PC-3 (cell line): ENCODE results near the gene APBA1. TPM values are rescaled to one million over a fixed set of nuclear protein-coding genes. Genes with fewer than 3 reads are reported as not detected.

Experiments used
- ATAC-seq: fragments of 200-7000 bp; cut with Tn5 transposase; 2 replicates; pipeline ENCODE4 v1.9.1; 2020; ENCODE audit warnings: mild to moderate bottlenecking, moderate library complexity
- BruUV-seq: library from RNA; stranded (reverse); fragments of 400-500 nt; replicated peaks from 2 replicates; lab custom pipeline; 2021; lab: Mats Ljungman, UMichigan
- CTCF ChIA-PET: fragments of 300-600 bp; sonication (Branson Sonifier 250); formaldehyde crosslinking; loops from one replicate; lab custom pipeline; 2022; ENCODE audit warnings: antibody characterized with exemption; lab: Charles Lee
- POLR2A ChIA-PET: fragments of 300-600 bp; sonication (Branson Sonifier 250); formaldehyde crosslinking; loops from one replicate; lab custom pipeline; 2022; ENCODE audit warnings: antibody characterized with exemption; ENCODE audit not compliant: unreplicated experiment; lab: Charles Lee
- DNase-seq: peaks from one replicate; pipeline ENCODE4 v3.0.0-alpha.2; 2015
- H2AFZ ChIP-seq: fragments of 300-600 bp; sonication (generic); 2 replicates; pipeline ENCODE4 v1.6.0; 2016; ENCODE audit warnings: antibody characterized with exemption, low read length
- H3F3A ChIP-seq: fragments of 300-600 bp; sonication (generic); one replicate; pipeline ENCODE4 v1.6.0; 2017; ENCODE audit warnings: antibody characterized with exemption, low read length, control low read depth, mild to moderate bottlenecking; ENCODE audit not compliant: unreplicated experiment
- H3K27ac ChIP-seq: fragments of 300-600 bp; sonication (generic); 2 replicates; pipeline ENCODE4 v1.5.1; 2016; ENCODE audit warnings: mild to moderate bottlenecking, low read length
- H3K27me3 ChIP-seq: fragments of 300-600 bp; sonication (generic); 2 replicates; pipeline ENCODE4 v1.6.1; 2016; ENCODE audit warnings: low read length, mixed read lengths
- H3K36me3 ChIP-seq: fragments of 300-600 bp; sonication (generic); 2 replicates; pipeline ENCODE4 v1.6.1; 2016; ENCODE audit warnings: low read depth, mixed run types, low read length, mixed read lengths
- H3K4me1 ChIP-seq: fragments of 300-600 bp; sonication (generic); 2 replicates; pipeline ENCODE4 v1.5.1; 2016; ENCODE audit warnings: low read length; ENCODE audit not compliant: insufficient read depth
- H3K4me2 ChIP-seq: fragments of 300-600 bp; sonication (generic); 2 replicates; pipeline ENCODE4 v1.6.0; 2016; ENCODE audit warnings: low read length
- H3K4me3 ChIP-seq: fragments of 300-600 bp; sonication (generic); 2 replicates; pipeline ENCODE4 v1.5.1; 2016; ENCODE audit warnings: mild to moderate bottlenecking, low read length, mixed read lengths
- H3K79me2 ChIP-seq: fragments of 300-600 bp; sonication (generic); 2 replicates; pipeline ENCODE4 v1.6.1; 2017; ENCODE audit warnings: low read length, mixed read lengths
- H3K9ac ChIP-seq: fragments of 300-600 bp; sonication (generic); 2 replicates; pipeline ENCODE4 v1.6.0; 2016; ENCODE audit warnings: mild to moderate bottlenecking, low read length
- H3K9me2 ChIP-seq: fragments of 300-600 bp; sonication (generic); replicated peaks from 2 replicates; pipeline ENCODE4 v1.6.1; 2016; ENCODE audit warnings: mixed run types, low read length, mixed read lengths
- H3K9me3 ChIP-seq: fragments of 300-600 bp; sonication (generic); 2 replicates; pipeline ENCODE4 v1.6.1; 2016; ENCODE audit warnings: low read length, mixed read lengths
- H4K20me1 ChIP-seq: fragments of 300-600 bp; sonication (generic); 2 replicates; pipeline ENCODE4 v1.6.1; 2016; ENCODE audit warnings: low read length, mixed read lengths
- EZH2 ChIP-seq: fragments of 300-600 bp; sonication (generic); IDR thresholded peaks from one replicate; pipeline ENCODE4 v1.6.1; 2017; ENCODE audit warnings: antibody characterized with exemption, mild to moderate bottlenecking, low read length; ENCODE audit not compliant: unreplicated experiment
- EZH2phosphoT487 ChIP-seq: fragments of 300-600 bp; sonication (generic); IDR thresholded peaks from 2 replicates; pipeline ENCODE4 v1.6.1; 2018; ENCODE audit warnings: mild to moderate bottlenecking, antibody characterized with exemption, low read length, borderline replicate concordance
- intact Hi-C: fragments of 100-400 bp; cut with micrococcal nuclease; formaldehyde crosslinking; loops from 2 replicates; pipeline ENCODE4 v1.9.0; 2023
- total RNA-seq: library from RNA; depleted of rRNA; stranded (reverse); fragments of >200 nt; gene quantifications from 2 replicates; pipeline ENCODE4 v1.2.3, GENCODE V29; 2014
- TF ChIP-seq, protein P1 (sequence below): fragments of 300-600 bp; sonication (generic); conservative IDR thresholded peaks from 2 replicates; pipeline ENCODE4 v1.5.1; 2017; ENCODE audit warnings: antibody characterized with exemption, low read depth, mild to moderate bottlenecking, low read length

Gene APBA1
- total RNA-seq, 1 experiment from 2014 or later: 0.07 TPM

DNA sequence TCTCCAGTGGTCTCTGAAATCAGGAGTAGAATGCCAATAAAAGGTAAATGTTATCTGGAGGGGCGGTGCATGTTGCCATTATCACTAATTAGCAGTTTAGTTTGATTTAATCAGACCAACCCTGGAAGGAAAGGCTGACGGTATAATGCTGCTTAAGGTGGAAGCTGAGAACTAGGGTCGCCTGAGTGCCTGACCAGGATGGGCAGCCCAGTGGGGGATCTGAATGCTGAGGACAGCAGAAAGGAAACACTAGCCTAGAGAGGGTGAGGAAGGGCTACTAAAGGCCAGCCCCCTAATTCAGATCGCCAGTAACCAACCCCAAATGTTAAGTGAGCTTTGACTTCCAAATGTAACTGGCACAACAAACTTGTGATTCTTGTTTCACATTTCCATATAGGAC, 172.2 kb downstream of the APBA1 start:
- Histone ChIP-seq H3K4me3 (no peak overlapping the region), H3F3A (no peaks in the 10 kb centered on the region), H3K36me3 (no peaks in the 10 kb centered on the region), H3K79me2 (no peaks in the 10 kb centered on the region), H3K9ac (no peak overlapping the region), H3K4me2 (no peak overlapping the region), H2AFZ (no peak overlapping the region), H3K27me3 (peaks cover 30% of the 10 kb centered on the region), H3K9me2 (no peaks in the 10 kb centered on the region), H4K20me1 (no peaks in the 10 kb centered on the region), H3K9me3 (no peaks in the 10 kb centered on the region), H3K27ac (no peak overlapping the region), H3K4me1 (no peaks in the 10 kb centered on the region)
- ATAC-seq (no peak), DNase-seq (no peak)
- ChIA-PET CTCF (no interaction called here), POLR2A (no interaction called here)
- TF ChIP-seq, protein P1, sequence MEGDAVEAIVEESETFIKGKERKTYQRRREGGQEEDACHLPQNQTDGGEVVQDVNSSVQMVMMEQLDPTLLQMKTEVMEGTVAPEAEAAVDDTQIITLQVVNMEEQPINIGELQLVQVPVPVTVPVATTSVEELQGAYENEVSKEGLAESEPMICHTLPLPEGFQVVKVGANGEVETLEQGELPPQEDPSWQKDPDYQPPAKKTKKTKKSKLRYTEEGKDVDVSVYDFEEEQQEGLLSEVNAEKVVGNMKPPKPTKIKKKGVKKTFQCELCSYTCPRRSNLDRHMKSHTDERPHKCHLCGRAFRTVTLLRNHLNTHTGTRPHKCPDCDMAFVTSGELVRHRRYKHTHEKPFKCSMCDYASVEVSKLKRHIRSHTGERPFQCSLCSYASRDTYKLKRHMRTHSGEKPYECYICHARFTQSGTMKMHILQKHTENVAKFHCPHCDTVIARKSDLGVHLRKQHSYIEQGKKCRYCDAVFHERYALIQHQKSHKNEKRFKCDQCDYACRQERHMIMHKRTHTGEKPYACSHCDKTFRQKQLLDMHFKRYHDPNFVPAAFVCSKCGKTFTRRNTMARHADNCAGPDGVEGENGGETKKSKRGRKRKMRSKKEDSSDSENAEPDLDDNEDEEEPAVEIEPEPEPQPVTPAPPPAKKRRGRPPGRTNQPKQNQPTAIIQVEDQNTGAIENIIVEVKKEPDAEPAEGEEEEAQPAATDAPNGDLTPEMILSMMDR: no peak
- TF ChIP-seq EZH2 (no peak), EZH2phosphoT487 (no peak)
- intact Hi-C loops: no loop called here
- no TSS peak for BruUV-seq

DNA sequence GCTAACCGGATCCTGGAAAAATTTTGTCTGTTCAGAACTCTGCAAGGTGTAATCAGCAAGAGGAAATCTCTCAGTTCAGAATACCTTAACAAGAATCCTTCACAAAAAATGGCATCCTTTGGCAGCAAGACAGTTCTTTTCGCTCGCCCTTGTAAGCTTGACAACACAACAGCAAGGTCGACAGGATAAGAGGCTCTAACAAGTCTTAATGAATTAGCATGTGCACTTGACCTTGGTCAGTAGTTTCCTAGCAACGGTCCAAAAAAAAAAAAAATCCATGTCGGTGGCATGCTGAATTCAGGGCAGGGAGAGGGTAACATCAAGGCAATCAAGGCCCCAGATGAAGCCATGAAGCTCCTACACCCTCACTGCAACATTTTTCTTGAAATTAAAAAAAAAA, 172.8 kb downstream of the APBA1 start:
- TF ChIP-seq, protein P1: no peak
- TF ChIP-seq EZH2phosphoT487: no peak
- TF ChIP-seq EZH2: no peak
- POLR2A ChIA-PET: no interaction called here
- BruUV-seq: no TSS peak
- Histone ChIP-seq H3K79me2 (no peaks in the 10 kb centered on the region), H4K20me1 (no peaks in the 10 kb centered on the region), H3K9ac (no peak overlapping the region), H3K4me2 (no peak overlapping the region), H3K36me3 (no peaks in the 10 kb centered on the region), H3F3A (no peaks in the 10 kb centered on the region), H3K9me2 (no peaks in the 10 kb centered on the region), H2AFZ (no peak overlapping the region), H3K4me3 (no peak overlapping the region), H3K4me1 (no peaks in the 10 kb centered on the region), H3K9me3 (no peaks in the 10 kb centered on the region), H3K27ac (no peak overlapping the region), H3K27me3 (peaks cover 30% of the 10 kb centered on the region)
- CTCF ChIA-PET: no interaction called here
- intact Hi-C loops: no loop called here
- DNase-seq (no peak), ATAC-seq (no peak)

DNA sequence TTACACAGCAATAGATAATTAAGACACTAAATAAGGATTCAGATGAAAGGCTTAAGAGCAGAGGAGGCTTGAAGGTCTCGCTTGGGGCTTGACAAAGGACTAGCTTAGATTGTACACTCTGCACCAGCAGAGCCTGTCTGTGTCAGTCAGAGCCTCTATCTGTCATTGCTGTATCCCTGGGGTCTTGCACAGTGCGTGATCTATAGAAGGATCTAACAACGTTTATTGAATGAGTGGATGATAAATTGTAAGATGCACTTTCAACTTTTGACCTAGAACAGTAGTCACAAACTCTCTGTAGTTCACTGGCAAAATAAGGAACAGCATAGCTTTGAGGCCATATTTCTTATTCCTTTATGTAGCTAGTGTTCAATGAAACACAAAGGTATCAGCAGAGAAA, 173.7 kb downstream of the APBA1 start:
- no TSS peak for BruUV-seq
- Histone ChIP-seq H4K20me1 (no peaks in the 10 kb centered on the region), H3K4me2 (no peak overlapping the region), H3K27me3 (peaks cover 30% of the 10 kb centered on the region), H3K79me2 (no peaks in the 10 kb centered on the region), H3K9me2 (no peaks in the 10 kb centered on the region), H3K4me1 (no peaks in the 10 kb centered on the region), H3K9ac (no peak overlapping the region), H3K4me3 (no peak overlapping the region), H3K27ac (no peak overlapping the region), H3K36me3 (no peaks in the 10 kb centered on the region), H3F3A (no peaks in the 10 kb centered on the region), H3K9me3 (no peaks in the 10 kb centered on the region), H2AFZ (no peak overlapping the region)
- no peak for TF ChIP-seq EZH2phosphoT487
- TF ChIP-seq, protein P1: no peak
- no peak for TF ChIP-seq EZH2
- no peak for DNase-seq
- intact Hi-C loops: no loop called here
- no peak for ATAC-seq
- POLR2A ChIA-PET: no interaction called here
- CTCF ChIA-PET: no interaction called here
